C1 segment of cervical spinal cord (tissue), 14 donors: Measurements from ENCODE around the gene MCU.
"Not testable (repeated sequence)": the region's sequence is repeated elsewhere in the genome, so short reads cannot be mapped to it uniquely, and the experiment has no call there.

Experiments used
- DNase-seq, 14 donors: peaks; one replicate each; lab custom pipeline; 2025; lab: John Stamatoyannopoulos, UW

Gene MCU, protein sequence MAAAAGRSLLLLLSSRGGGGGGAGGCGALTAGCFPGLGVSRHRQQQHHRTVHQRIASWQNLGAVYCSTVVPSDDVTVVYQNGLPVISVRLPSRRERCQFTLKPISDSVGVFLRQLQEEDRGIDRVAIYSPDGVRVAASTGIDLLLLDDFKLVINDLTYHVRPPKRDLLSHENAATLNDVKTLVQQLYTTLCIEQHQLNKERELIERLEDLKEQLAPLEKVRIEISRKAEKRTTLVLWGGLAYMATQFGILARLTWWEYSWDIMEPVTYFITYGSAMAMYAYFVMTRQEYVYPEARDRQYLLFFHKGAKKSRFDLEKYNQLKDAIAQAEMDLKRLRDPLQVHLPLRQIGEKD

GRCh38 chr10:72691863-72692743, at the start of gene MCU:
Gene MCU, plus strand, starts transcription at chr10:72692143. Its CDS starts 9 bp downstream, at chr10:72692152.
- DNase-seq, result peak; percentile 45 to 97 (median 89)

- no peak for DNase-seq
These were observed 49.6 kb upstream of the MCU start for GRCh38 chr10:72642318-72642717.

DNA sequence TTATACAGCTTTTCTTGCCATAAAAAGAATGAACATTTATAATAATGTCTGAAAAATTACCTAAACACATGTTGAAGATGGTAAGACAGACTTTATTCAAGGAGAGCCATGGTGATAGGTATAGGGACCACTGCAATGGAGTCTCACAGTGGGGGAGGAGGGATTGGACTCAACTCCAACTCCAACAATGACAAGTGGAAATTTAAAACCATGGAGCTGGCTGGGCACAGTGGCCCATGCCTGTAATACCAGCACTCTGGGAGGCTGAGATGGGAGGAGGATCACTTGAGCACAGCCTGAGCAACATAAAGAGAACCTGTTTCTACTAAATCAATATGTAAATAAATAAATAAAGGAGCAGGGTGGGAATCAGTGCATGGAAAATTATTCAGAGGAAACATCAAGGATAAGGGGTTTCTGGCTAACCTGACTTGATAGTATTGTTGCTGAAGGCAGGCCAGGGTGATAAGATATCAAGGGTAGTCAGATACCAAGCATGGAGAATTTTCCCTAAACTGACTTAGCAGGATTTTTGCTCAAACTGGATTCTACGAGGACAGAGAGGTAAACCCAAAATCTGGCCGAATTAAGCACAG, 46.6 kb upstream of the MCU start:
- DNase-seq, result no peak

DNA sequence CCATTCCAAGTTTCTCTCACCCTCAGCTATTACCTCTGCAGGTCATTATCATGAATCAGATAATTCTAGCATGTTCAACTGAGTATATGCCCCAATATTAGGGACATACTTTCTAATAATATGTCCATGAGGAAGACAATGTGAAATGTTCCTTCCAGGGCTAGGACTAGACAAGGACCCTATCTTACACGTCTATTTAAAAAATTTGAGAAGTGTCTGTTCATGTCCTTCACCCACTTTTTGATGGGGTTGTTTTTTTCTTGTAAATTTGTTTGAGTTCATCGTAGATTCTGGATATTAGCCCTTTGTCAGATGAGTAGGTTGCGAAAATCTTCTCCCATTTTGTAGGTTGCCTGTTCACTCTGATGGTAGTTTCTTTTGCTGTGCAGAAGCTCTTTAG, 45.0 kb upstream of the MCU start:
- not testable (repeated sequence) for DNase-seq

DNA sequence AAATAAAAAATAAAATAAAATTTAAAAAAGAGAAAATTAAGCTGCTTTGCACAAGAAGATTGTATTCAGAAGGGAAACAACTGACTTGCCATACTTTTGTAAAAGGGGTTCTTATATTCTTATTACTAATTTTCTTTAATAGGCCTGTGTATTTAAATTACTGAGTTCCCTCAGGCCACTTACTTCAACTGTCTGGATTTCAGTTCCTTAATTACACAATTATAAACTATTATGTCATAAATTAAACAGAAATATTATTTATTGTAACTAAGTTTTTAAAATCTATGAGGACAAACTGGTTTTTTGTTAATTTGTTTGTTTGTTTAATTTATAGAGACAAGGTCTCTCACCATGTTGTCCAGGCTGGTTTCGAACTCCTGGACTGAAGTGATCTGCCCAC, 43.6 kb upstream of the MCU start:
- no peak for DNase-seq

DNA sequence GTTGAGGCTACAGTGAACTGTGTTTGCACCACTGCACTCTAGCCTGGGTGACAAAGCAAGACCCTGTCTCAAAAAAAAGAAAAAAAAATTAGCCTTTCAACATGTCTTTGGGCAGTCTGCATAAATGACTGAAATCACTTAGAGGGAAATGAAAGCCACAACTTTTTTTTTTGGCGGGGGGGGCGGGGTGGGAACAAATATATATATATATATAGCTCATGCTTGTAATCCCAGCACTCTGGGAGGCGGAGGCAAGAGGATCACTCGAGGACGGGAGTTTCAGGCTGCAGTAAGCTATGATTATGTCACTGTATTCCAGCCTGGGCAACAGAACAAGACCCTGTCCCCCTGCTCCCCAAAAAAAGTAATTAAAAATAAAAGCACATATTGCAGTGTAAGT, 42.7 kb upstream of the MCU start:
- no peak for DNase-seq

GRCh38 chr10:72653383-72654096, 38.4 kb upstream of the MCU start:
- no peak for DNase-seq

DNA sequence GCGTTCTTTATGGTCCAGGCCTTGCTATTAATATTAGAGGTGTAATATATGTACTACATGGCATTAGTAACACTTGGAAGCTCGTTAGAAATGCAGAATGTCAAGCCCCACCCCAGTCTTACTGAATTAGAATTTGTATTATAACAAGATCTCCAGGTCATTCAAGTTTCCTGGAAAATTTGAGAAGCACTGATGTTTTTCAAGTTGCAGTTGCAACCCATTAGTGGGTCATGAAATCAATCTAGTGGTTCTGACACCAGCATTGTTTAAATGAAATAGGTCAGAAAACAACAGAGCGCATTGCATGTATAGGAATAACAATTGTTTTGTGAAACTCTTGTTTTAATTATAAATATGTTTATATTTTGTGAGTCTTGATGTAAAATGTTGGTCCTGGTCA, 37.2 kb upstream of the MCU start:
- no peak for DNase-seq

GRCh38 chr10:72658696-72659400, 33.1 kb upstream of the MCU start:
- DNase-seq, result peak in 1 of 14 donors; percentile 78

GRCh38 chr10:72659694-72660093, 32.2 kb upstream of the MCU start:
- DNase-seq, result no peak

DNA sequence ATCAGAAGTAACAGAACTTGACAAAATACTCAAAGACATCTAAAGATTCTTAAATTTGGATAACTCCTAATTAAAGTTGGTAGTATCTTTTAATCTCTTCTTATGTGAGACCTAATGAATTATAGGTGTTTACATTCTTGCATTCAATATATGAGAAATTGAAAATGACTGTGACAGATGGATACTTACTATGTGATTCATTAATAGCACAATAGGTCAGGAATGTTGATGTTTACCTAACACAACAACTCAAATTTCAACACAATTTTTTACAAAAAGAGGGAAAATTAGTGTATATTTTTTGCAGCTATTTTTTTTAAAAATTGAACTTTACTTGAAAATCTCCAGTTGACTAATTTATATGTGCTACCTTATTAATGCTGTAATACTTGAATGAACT, 31.7 kb upstream of the MCU start:
- no peak for DNase-seq

- no peak for DNase-seq
These were observed 30.5 kb upstream of the MCU start for GRCh38 chr10:72661431-72661830.

GRCh38 chr10:72663971-72664370, 28.0 kb upstream of the MCU start:
- no peak for DNase-seq

DNA sequence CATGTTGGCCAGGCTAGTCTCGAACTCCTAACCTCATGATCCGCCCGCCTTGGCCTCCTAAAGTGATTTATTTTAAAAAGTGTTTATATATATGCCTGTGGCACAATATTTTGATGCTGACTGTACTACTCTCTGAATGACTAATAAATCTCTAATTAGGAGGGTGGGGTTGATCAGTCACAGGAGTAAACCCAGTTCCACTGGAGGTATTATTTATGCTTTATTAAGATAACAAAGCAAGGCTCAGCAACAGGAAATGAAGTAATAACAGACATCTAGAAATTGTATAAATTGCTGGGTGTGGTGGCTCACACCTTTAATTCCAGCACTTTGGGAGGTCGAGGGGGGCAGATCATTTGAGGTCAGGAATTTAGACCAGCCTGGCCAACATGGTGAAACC, 26.0 kb upstream of the MCU start:
- DNase-seq, result no peak

GRCh38 chr10:72667207-72667864, 24.6 kb upstream of the MCU start:
- DNase-seq, result no peak

DNA sequence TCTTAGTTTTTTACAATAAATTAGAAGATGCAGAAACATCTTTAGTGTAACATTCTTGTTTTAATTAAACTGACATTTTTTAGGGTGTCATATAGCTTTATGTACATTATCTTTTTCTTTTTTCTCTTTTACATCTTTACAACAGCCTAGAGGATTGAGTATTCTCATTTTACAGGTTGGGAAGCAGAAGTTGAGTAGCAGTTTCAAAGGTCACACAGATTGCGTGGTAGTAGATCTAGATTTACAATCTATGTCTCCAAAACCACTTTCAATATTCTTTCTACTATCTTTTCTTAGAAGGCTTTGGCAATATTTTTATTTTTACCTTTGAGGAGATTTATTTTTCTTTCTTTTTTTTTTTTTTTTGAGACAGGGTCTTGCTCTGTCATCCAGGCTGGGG, 18.7 kb upstream of the MCU start:
- DNase-seq, result no peak

DNA sequence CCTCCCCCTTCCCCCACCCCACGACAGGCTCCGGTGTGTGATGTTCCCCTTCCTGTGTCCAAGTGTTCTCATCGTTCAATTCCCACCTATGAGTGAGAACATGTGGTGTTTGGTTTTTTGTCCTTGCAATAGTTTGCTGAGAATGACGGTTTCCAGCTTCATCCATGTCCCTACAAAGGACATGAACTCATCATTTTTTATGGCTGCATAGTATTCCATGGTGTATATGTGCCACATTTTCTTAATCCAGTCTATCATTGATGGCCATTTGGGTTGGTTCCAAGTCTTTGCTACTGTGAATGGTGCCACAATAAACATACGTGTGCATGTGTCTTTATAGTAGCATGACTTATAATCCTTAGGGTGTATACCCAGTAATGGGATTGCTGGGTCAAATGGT, 17.8 kb upstream of the MCU start:
- not testable (repeated sequence) for DNase-seq

DNA sequence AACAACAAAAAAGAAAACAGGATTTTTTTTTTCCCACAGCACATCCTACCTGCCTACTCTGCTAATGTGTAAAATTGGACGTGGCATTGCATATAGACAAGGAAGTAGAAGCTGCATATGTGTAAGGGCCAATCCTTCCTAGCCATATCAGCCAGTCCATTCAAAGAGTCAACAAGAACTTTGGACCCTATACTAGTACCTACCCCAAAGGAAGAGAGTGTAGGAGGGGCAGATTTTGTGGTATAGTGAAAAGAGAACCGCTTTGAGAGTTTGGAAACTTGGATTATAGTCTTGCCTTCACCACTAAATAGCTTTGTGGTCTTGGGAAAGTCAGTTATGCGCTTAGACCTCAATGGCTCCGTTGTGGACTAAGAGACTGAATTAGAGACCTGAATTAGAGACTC, 12.1 kb upstream of the MCU start:
- no peak for DNase-seq

DNA sequence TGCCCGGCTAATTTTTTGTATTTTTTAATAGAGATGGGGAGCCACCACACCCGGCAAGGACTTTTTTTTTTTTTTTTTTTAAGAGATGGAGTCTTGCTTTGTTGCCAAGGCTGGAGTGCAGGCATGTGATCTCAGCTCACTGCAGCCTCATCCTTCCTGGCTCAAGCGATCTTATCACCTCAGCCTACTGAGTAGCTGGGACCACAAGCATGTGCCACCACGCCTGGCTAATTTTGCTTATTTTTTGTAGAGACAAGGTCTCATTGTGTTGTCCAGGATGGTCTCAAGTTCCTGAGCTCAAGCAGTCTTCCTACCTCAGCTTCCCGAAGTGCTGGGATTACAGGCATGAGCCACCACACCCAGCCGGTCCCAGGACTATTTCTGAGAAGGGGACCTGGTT, 9.3 kb upstream of the MCU start:
- DNase-seq, result no peak

DNA sequence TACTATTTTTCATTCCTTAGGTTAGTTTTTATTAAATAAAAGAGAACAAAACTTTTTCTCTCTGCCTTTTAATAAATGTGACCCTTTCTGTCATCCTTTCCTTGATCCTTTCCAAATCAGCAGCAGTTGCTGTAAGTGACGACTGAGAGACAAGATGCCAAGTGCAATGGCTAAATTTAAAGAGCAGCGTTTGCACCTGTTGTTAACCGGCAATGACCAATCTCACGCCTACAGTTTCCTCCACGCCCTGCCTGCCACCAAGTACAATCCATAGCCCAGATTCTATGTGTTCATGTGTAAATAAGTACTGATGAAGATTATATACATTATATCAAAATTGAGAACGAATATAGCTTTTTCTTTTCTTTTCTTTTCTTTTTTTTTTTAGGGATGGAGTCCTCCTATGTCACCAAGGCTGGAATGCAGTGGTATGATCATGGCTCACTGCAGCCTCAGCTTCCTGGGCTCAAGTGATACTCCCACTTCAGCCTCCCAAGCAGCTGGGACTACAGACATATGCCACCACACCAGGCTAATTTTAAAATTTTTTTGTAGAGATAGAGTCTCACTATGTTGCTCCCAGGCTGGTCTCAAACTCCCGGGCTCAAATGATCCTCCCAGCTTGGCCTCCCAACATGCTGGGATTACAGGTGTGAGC, 6.5 kb upstream of the MCU start:
- DNase-seq, result peak in 1 of 14 donors; percentile 48
